DMS79 (cell line): ENCODE results near the gene SNX8.

Experiments
- DNase-seq: peaks from one replicate; lab custom pipeline; 2025; lab: John Stamatoyannopoulos, UW

Gene SNX8

DNA sequence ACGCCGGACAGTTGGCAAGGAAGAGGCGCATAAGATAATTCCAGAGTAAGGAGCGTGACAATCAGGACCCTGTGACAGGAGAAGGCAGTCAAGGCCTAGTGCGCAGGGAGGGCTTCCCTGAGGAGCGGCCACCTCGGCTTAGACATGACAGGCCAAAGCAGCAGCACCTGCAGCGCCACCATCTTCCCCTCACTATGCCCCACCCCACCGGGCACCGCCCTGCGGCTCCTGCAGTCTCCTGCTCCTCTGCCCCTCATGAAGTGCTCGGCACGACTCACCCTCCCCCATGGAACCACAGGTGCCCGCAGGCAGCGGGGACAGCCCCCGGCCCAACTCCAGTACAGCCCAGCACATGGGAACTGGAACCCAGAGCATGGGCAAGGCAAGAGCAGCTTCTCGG is 93.3 kb downstream of the SNX8 start:
- DNase-seq, result no peak

DNA sequence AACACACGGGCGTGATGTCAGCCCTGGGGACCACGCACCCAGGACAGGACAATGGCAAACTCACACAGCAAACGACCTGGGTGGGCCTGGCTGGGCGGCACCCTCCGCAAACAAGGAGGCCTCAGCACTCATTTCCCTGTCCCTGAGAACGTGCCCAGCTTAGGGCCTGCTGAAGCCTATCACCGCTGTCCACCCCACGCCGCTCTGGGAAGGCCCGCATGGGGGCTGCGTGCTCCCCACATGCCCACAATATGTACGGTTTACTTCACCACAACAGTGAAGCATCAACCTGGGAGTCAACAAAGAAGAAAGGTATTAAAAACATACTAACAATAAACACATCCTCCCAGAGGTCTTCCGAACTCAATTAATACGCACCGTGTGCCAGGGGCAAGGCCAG is 93.7 kb downstream of the SNX8 start:
- no peak for DNase-seq

DNA sequence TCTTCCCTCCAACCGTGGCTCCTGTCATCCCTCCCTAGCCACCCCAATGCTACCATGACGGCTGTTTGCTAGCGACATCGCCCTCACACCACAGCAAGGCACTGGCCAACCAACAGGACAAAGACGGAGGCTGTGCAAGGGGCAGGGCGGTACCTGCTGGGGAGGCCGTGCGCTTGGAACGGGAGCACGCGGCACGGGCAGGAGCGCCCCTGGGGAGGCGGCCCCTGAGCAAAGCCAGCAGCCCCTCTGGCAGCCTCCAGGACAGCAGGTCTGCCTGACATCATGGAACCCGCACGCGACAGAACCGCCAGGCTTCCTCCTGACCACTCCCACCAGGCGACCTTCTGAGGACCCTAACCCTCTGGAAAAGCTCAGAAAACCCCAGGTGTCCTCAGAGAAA is 94.2 kb downstream of the SNX8 start:
- DNase-seq, result no peak

DNA sequence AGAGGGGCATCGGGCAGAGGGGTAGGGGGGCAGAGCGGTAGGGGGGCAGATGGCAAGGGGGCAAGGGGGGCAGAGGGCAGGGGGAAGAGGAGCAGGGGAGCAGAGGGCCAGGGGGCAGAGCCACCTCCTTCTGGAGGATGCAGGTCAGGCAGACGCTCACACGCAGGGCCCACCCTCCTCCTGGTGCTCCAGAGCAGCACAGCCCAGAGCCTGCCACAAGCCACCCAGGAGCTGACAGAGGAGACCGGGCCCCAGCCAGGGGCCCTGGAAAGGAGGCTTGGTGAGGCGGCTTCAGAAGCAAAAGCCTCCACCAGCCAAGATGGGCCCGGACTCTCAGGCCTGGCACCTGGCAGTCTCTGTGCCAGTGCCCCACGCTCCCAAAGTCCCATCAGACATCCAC is 94.6 kb downstream of the SNX8 start:
- DNase-seq, result no peak

DNA sequence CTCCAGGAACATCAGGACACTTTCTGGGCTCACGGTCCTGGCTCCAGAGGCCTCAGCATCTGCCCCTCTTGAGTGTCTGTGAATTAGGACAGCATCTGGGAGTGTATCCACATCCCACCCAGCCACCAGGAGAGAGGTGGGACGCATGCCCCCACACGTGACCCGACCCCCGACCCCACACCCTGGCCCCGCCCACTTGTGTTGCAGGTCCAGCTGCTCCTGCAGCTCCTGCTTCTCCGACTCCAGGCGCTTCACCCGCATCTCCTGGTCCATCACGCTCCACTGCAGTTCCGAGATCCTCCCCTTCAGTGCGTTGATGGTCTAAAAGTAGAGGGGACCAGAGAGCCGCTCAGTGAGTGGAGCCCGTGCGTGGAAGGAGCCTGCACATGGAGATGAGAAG is 95.1 kb downstream of the SNX8 start:
- no peak for DNase-seq

DNA sequence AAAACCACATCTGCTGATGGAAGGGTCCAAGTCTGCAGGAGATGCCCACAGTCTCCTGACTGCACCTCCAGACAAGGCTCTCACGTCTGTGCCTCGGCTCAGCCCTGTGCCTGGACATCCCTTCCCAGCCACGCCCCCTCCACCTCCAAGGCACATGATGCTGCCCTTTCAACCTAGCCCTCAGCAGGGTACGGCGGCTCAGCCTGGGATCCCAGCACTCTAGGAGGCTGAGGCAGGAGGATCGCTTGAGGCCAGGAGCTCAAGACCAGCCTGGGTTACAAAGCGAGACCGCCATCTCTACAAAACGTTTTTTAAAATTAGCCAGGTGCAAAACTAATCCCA is 95.8 kb downstream of the SNX8 start:
- DNase-seq, result no peak

DNA sequence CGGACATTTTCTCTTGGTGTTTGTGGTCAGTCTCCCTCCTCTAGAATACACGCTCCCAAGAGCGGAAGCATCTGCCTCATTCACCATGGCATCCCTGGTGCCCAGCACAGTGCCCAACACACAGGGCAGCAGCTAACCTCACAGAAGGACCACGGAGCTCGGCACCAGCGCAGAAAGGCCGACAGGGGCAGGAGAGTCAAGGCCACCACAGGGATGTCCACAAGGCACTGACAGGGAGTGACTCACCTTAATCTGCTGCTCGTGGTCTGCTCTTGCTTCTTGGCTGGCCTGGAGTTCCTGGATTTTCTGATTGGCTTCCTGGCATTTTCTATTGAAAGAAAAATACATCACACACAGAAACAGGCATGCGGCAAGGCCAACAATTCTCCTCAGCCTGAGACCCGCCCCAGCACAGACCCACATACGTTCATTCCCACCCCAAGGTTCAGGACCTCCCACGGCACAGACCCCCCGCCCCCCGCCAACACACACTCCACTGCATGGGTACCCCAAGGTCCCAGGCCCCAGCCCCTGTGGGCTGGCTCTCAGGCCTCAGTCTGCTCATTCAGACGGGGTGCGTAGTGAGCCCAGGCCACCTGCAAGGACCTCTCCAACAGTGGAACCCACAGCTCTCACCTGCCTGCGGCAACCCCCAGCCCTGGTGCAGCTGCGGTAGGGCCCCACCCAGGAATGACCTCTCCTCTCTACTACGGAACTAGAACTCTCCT is 96.4 kb downstream of the SNX8 start:
- no peak for DNase-seq

DNA sequence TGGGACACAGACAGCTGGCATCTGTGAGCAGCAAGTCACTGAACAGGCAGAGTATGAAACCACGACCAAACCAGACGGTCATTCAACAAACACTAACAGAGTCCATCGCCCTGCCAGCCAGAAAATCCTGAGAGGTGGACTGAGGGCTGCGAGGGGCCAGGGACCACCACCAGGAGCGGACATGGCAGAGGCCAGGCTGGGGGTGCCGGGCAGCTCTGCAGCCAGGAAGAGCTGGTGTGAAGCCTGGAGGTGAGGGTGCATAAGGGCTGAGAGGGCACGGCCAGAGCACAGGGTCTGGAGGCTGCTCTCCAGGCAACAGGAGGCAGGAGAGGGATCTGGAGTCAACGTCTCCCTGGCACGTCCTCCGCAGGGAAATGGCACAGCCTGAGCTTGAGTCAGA is 97.0 kb downstream of the SNX8 start:
- DNase-seq, result no peak

DNA sequence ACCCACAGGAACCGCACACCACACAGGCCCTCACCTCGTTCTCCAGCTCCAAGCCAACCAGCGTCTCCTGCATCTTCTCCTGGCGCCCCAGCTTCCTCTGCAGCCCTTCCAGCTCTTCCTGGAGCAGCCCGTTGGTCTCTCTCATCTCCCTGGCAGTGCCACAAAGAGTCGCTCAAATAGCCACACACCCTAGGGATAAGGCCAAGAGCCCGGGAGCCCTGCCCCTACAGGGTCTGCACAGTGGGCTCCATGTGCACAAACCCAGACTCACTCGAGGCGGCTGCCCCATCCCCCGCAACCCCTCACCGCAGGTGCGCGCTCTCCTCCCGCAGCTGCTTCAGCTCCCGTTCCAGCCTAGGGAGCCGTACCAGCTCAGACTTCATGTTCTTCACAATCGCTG is 98.4 kb downstream of the SNX8 start:
- no peak for DNase-seq

DNA sequence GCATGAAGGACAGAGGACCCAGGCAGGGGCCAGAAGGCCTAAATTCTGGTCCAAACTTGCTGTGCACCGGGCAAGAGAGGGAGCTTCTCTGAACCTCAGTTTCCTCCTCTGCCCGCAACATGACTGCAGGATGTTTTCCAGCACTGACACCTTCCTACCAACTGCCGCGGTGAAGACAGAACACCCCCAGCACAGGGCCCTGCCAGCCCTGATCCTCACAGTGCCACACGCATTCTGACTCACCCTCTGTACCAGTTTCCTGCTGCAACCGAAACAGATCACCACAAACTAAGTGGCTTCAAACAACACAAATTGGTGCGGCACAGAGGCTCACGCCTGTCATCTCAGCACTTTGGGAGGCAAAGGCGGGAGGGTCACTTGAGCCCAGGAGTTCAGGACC is 99.6 kb downstream of the SNX8 start:
- DNase-seq, result no peak

DNA sequence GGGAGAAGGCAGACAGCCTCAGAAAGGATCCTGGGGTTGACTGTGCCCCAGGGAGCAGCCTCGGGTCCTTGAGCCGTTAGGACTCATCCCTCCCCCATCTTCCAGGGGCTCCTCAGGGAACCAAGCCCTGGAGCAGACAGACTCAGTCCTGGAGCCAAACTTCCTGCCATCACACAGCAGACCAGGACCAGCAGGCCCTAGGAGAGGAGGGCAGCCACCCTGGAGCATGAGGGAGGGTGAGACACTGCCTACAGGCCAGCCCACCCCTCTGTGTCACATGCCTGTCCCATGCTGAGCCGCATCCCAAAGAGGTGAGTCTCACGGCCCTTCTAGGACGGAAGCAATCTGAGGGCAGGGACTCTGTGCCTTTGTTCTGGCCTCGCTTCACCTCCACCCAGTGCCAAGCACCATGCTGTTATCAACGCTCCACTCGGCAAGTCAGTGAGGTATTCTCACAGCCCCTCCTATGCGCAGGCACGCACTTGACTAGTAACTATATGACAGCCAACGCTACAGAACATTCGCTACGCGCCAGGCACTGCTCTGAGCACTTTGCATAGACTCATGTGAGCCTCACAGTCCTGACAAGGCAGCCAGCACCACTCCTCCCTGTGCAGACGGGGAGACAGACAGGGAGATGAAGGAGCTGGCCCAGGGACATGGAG is 100.6 kb downstream of the SNX8 start:
- DNase-seq, result no peak

DNA sequence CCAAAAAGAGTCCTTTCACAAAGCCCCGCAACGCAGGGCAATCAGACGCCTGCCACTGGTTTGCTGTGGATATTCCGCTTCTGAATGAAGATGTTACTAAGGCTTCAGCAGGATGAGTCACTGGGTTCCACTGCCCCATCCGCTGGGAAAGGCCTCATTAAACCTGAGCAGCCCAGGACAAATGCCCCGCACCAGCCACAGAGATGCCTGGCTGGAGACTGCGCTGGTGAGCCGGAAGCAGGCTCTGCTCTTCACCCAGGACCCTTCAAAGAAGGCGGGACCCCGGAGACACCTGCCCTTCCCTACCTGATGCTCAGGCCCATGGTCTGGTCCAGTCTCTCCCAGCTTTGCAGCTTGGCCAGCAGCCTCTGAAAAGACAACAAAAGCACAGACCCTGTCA is 101.3 kb downstream of the SNX8 start:
- no peak for DNase-seq

DNA sequence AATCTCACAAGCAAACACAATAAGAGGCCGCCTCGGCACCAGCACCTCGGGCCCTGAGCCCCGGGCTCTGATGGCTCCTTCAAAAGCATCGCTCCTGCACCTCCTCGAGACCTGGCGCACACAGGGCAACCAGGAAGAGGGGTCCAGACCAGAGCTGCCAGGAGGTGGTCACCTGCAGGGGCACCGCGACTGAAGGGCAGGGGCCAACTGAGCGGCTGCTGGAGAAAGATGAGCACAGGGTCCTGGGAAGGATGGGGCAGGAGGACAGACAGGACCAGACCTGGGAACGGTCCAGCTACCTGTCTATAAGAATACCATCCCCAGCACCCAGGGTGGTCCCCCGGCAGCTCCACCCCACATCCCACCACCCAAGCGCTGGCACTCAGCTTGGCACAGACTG is 102.3 kb downstream of the SNX8 start:
- no peak for DNase-seq

DNA sequence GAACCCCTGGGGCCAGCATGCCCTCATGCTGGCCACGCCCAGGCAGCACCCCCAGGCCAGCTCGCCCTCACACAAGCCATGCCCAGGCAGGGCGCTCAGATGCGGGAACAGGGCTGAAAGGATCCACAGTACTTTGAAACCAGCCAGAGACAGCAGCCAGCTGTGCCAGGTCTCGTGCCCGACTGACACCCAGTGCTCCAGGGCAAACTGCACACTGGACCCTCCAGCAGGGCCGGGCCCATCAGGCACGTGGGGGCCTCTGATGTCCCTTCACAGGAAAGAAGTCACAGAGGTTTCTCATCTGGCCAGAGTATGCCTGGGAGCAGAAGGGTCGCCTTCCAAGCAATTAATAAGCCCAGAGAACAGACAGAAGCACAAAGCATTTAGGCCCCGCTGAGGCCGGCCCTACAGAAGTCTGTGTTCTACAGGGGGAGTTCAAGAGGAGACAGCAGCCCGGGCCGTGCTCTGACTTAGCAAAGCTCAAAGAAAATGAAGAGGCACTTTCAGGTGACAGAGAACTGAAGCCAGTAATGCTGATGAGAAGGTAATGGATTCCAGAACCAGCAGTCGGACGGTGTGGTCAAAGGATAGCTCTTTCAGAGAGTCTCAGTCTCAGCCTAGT is 102.9 kb downstream of the SNX8 start:
- DNase-seq, result no peak

DNA sequence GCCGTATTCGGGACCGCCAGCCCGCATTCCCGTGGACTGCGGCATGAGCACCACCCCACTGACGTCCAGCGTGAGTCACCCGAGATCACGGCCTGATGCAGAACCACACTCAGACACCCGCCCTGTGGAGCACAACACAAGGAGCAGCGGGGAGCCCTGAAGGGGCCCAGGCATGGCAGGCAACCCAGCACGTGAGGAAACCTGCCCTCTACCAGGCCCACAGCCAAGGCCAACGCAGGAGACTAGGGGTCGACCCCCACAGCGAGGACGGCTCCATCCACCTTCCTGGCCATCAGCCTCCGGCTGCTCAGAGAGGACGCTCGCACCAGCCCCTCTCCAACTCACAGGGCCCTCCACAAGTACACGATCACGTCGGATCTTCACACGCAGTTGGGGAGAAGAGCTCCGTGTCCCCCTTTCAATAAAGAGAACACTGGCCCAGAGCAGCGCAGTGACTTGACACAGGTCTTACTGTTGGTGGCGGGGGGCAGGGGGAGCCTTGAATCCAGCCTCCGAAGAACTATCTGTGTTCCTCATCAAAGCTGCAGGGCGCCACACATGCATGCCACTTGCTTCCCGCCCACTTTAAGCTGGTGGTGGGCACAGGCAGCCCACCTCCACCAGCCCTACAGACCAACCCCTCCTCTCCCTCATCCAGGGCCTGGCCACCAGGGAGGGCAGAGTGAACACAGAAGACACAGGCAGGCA is 103.5 kb downstream of the SNX8 start:
- no peak for DNase-seq

DNA sequence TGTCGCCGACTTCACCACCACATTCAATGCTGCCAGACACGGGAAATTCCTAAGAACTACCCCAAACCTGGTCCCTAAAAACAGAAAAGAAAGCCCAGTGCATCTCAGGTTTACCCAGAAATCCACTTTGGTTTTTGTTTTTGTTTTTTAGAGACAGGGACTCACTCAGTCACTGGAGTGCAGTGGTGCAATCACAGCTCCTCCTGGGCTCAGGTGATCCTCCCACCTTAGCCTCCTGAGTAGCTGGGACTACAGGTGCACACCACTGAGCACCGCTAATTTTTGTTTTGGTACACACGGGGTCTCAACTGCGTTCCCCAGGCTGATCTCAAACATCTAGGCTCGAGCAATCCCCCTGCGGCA is 104.3 kb downstream of the SNX8 start:
- no peak for DNase-seq

DNA sequence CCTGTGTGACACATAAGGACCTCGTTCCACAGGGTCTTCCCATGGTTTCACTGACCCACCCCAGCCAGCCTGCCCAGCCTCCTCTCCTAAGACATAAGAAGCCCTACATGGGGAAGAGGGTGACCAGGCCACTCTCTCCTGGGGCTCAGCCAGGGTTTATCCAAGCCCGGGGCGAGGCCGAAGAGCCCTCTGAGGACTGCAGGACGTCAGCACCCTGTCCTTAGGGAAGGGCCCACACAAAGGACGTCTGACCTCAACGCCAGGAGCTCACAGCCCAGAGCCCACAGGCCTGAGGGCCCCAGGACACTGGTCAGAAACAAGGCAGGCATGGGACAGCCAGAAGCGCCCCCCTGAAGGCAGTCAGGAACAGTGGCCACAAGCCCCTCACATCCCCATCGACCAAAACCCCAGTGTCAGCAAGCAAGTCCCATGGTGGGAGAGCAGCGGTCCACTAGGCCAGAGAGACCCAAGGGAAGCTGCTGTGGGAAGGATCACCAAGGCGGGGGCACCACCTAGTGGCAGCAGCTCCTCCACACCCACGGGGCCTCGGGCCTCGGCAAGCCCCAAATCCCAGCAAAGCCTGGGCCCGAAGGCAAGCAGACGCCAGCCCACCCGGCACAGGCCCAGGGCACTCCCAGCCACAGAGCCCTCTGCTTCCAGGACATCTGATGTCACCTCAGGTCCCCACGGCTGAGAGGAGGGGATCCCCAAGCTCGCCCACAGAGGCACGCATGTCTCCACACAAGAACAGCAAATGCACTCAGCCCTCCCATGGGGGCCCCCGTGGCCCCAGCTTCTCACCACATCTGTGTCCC is 104.9 kb downstream of the SNX8 start:
- peak; percentile 17 for DNase-seq

DNA sequence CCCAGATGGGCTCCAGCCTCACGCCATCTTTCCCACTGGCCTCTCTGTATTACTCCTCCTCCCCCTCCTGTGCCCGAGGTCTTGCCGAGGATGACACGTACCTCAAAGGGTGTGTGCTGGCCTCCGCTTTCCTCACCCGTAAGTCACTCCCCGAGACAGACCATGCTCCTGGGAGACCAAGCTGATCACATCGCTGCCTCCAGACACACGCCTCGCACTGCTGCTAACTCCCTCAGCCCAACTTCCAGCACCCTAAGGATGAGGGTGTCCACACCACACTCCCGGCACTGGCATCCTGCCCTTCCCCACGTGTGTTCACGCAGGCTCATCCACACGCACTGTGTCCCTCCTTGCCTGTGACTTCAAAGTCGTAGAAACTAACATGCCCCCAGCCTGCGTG is 105.5 kb downstream of the SNX8 start:
- DNase-seq, result no peak

DNA sequence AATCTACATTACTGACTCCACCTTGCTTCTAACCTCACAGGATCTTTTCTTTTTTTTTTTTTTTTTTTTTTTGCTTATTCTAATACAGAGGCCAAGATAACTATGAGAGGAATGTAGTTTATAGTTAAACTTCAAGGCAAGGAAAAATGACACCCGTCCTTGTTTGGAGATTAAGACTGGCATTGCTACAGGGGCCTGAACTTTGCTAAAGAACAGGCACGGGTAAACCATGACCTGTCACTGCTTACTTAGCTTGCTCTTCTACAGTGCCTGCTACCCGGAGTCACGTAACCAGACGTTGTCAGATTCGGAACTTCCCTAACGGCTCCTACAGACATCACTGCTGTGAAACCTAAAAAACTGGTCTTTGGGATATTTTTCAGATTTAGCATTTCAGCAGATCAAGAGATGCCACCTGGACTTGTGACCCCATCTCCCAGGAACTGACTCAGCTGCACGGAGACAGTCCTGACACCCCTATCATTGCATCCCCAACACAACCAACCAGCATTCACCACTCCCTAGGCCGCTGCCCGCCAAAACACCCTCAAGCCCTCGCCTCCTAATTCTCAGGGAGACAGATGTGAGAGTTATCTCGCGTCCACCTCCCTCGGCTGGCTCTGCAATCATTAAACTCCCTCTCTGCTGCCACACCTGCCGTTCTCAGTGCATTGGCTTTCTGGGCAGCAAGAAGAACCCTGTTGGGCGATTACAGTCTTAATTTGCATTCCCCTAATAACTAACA is 109.0 kb downstream of the SNX8 start:
- DNase-seq, result no peak

DNA sequence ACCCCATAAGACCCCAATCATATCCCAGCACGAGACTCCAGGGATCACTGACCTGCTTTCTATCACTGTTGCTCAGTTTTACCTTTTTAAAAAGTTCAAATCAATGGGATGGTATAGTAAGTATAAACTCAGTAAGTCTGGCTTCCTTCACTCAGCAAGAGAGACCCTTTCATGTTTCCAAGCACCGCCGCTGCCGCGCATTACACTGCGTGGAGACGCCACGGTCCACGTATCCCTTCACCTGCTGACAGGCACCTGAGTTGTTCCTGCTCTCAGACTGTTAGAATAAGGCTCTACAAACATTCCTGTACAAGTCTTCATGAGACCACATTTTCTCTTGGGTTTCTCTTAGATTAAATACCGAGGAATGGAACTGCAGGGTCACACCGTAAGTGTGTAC is 109.8 kb downstream of the SNX8 start:
- DNase-seq, result no peak

DNA sequence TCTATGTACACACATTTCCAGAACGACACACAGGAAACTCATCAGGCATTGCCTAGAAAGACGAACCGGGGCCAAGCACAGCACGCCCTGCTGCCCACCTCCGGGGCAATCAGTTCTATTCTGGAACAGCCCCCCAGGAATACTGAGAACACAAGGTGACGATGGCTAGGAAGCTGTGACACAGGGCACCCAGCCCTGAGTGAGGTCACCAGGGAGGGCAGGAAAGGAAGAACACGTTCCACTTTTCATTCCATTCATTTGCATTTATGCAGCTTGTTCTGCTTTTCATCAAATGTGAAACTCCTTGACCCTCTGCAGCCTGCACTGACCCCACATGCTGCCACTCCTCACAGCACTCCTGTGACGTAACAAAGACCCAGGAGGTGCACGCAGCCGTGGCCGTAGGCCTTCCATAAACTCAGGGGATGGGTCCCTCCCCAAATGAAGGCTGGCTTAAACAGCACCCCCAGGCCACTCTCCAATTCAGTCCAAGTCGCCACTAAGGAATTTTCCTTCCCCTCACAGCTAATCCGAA is 110.4 kb downstream of the SNX8 start:
- no peak for DNase-seq
